Panc1 (cell line): ENCODE data around the gene ST6GALNAC6.

Experiments
- CTCF ChIP-seq: fragments of 450-650 bp; IDR thresholded peaks from 2 replicates; pipeline ENCODE4 v1.5.1; 2017; ENCODE audit warnings: mild to moderate bottlenecking
- POLR2AphosphoS5 ChIP-seq: IDR thresholded peaks from 2 replicates; pipeline ENCODE4 v1.6.1; 2012; ENCODE audit warnings: mild to moderate bottlenecking, low read depth, low read length, moderate library complexity
- SIN3A ChIP-seq: IDR thresholded peaks from 2 replicates; pipeline ENCODE4 v1.6.1; 2012; ENCODE audit warnings: low read depth, mild to moderate bottlenecking, low read length, moderate library complexity, borderline replicate concordance; ENCODE audit not compliant: insufficient read depth

GRCh38 chr9:127915325-127915752, 15.9 kb upstream of the ST6GALNAC6 start:
- TF ChIP-seq CTCF = no peak
- TF ChIP-seq SIN3A = no peak
- TF ChIP-seq POLR2AphosphoS5 = no peak
